Measurements from ENCODE around the gene SENP2. TPM values are rescaled to one million over a fixed set of nuclear protein-coding genes. Genes with fewer than 3 reads are reported as not detected.

Gene SENP2
- total and polyA plus RNA-seq, 2 of the 13 experiments (the other 11 are each of a cell fraction or from before 2014, with no cell fraction given): 7.7 to 46.2 TPM

- no peak for TF ChIP-seq NFKB2 (CRISPR knock-in tag; IDR thresholded peaks at IDR 0.05; ENCODE audit: borderline replicate concordance)
- no peak for TF ChIP-seq SNAI1 (CRISPR knock-in tag; IDR thresholded peaks at IDR 0.05; ENCODE audit: borderline replicate concordance)
- TF ChIP-seq ZNF274 (CRISPR knock-in tag; IDR thresholded peaks at IDR 0.05): no peak
- no peak for TF ChIP-seq PITX1 (CRISPR knock-in tag; IDR thresholded peaks at IDR 0.05)
- TF ChIP-seq MTF1 (CRISPR knock-in tag; IDR thresholded peaks at IDR 0.05): no peak
- TF ChIP-seq CHCHD3 (CRISPR knock-in tag; IDR thresholded peaks at IDR 0.05): no peak
These were observed 33.7 kb upstream of the SENP2 start, which contains the start of gene LIPH (continued) for GRCh38 chr3:185552358-185552877.

GRCh38 chr3:185555101-185555501, 31.0 kb upstream of the SENP2 start:
- FAIRE-seq: no peak
- H2AFZ ChIP-seq (ENCODE audit: low read length): no peak overlapping the region

More at GRCh38 chr3:185555101-185555501, 31.0 kb upstream of the SENP2 start:
- intact Hi-C loops (cut with micrococcal nuclease; ENCODE audit: unreplicated experiment) (loop anchor here (10.0 kb wide), 1 partner anchor 50 kb away; no protein-coding TSS in a partner anchor), in situ Hi-C loops (cut with HindIII; ENCODE audit: extremely low pct_ligation_motif_present, low pct_unique_long_range_greater_than_20kb) (no loop called here)
- no peaks in the 10 kb centered on the region for H4K20me1 ChIP-seq (ENCODE audit: insufficient read depth, low read length)
- no peak overlapping the region for H3K27ac ChIP-seq (ENCODE audit: extremely low read length, insufficient read depth, low read length)
- DNase-seq (ENCODE audit: low spot score) (no peak), ATAC-seq (0 out of 3 replicates have a peak, but pooled peaks have one; percentile 29)
- H3K79me2 ChIP-seq (ENCODE audit: insufficient read depth, low read length): no peaks in the 10 kb centered on the region
- no peak overlapping the region for H3K4me3 ChIP-seq (replicated peaks in 1 of 3; ENCODE audit: insufficient read depth in 1 of 3, low read depth in 2 of 3, low read length in 3 of 3)
- POLR2A ChIA-PET: no interaction called here
- H3K36me3 ChIP-seq (replicated peaks in 1 of 2; ENCODE audit: control insufficient read depth in 1 of 2, insufficient read depth in 2 of 2, low read length in 2 of 2): no peaks in the 10 kb centered on the region
- H3K4me1 ChIP-seq (ENCODE audit: insufficient read depth, low read length): peaks cover 41% of the 10 kb centered on the region
- H3K9me3 ChIP-seq (ENCODE audit: low read length): no peaks in the 10 kb centered on the region
- no peak overlapping the region for H3K9ac ChIP-seq (ENCODE audit: insufficient read depth, low read depth, low read length)
- TF ChIP-seq GMEB2 (CRISPR knock-in tag; IDR thresholded peaks at IDR 0.05; ENCODE audit: low read depth) (no peak), SMYD3 (CRISPR knock-in tag; IDR thresholded peaks at IDR 0.05) (no peak)
- CTCF ChIA-PET (ENCODE audit: low intra/inter-chr PET ratio, low total read pairs): no interaction called here
- H3K4me2 ChIP-seq (ENCODE audit: low read depth, low read length): no peak overlapping the region
- no TSS peak for BruUV-seq (replicated peaks)
- WGBS (ENCODE audit: low lambda C conversion rate): 60% methylated on average over 4 of the region's 4 CpGs
- H3K27me3 ChIP-seq (ENCODE audit: control insufficient read depth in 1 of 2, insufficient read depth in 2 of 2, low read length in 2 of 2): no peaks in the 10 kb centered on the region; a peak in 1 of 5 replicates

Measured in HepG2 (cell line).